NK-92 (cell line): Measurements from ENCODE around the gene ACOX1.
A peak's percentile ranks its signal among the peaks of the same experiment; 100 is the strongest.

Source experiments
- DNase-seq: peaks from one replicate; lab custom pipeline; 2025; ENCODE audit not compliant: unreplicated experiment; lab: John Stamatoyannopoulos, UW

The ACOX1 gene

DNA sequence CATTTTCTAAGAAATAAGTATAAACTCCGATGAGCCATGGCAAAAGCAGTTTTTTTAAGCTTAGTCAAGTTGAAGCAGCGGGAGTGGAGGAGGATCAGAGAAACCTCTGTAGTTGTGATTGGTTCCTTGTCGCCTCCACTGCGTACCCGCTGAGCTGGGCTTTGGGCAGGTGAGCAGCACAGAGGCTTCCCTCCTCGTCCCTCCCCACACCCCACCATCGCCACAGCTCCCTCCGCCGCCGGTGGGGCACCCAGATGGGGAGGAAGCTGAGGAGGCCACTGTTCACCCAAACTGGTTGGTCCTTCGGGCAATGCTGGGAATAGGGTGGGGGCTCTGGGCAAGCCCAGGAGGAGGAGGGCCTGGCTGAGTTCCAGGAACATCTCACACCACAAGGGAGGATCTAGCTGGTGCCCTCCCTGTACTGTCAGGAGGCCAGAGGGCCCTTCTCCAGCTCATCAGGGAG is 69.1 kb downstream of the ACOX1 start:
- no peak for DNase-seq

DNA sequence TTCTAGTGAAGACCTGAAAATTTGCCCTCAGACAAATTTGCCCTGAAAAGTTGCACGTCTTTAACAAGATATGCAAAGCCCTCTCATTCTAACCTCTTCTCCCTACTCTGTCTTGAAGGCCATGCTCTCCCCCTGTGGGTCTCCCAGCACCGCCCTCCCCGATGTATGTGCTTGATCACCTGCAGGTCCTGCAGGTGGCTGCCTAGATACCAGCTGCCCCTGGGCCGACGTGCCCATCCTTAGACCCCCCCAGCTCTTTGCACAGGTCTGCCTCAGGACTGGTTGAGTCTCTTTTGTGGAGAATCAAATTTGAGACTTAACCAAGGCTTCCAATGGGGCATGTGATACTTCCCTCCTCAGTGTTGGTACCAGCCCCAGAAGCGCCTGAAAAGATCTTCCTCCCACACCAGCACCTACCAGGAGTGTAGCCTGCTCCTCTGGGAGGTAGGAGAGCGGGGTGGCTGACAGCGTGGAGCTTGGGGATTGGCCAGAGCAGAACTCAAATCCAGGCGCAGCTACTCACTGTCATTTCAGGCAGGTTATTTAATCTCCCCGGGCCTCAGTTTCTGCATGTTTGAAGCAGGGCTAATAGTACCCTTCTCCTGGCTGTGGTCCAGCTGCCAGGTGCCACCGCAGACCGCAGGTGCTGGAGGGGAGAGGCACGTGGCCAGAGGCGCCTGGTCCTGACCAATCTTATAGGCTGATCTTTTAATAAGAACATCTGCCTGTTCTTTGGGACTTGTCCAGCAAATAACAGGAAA is 69.7 kb downstream of the ACOX1 start:
- DNase-seq, result no peak

DNA sequence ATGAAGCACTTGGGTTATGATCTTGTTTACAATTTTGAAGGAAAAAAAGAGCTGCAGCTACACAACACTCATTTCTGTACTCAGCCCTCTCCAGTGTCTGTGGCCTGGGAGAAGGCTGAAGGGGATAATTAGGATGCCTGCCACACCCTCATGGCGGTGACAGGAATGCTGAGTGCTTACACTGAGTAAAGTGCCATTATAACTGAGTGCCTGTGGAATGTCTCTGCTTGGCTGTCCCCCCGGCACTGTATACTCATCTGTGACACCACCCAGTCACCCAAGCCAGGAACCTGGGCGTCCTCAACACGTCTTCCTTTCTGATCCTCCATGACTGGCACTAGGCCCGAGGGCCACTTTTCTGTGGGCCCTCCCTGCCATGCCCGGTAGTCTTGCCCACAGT is 70.8 kb downstream of the ACOX1 start:
- no peak for DNase-seq

DNA sequence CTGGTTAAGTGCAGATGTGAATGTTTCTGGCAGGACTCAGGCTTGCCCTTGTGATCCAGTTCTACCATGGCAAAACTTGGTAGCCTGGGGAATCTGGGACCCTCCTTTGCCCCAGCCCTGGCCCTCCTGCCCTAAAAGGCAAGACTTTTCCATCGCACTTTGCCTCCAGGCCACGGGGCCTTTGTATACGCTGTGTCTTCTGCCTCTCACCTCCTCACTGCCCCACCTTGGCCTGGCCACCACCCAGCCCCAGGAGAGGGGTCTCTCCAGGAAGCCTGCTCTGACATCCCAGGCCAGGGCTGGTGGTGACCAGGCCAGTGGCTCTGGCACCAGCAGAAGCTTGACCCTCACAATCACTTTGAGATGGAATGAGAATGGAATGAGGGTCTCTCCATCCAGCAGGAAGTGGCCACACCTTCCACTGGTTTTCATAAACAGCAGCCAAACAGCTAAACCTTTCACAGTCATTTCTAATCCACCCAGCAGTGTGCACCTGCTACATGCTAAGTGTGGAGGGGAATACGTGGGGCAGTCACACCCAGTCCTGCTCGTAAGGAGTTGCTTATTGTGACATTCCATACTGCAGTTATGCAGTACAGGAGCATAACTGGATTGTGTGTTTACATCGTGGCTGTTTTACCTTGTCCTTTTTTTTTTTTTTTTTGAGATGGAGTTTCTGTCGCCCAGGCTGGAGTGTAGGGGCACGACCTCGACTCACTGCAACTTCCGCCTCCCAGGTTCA is 72.7 kb downstream of the ACOX1 start:
- DNase-seq, result no peak

DNA sequence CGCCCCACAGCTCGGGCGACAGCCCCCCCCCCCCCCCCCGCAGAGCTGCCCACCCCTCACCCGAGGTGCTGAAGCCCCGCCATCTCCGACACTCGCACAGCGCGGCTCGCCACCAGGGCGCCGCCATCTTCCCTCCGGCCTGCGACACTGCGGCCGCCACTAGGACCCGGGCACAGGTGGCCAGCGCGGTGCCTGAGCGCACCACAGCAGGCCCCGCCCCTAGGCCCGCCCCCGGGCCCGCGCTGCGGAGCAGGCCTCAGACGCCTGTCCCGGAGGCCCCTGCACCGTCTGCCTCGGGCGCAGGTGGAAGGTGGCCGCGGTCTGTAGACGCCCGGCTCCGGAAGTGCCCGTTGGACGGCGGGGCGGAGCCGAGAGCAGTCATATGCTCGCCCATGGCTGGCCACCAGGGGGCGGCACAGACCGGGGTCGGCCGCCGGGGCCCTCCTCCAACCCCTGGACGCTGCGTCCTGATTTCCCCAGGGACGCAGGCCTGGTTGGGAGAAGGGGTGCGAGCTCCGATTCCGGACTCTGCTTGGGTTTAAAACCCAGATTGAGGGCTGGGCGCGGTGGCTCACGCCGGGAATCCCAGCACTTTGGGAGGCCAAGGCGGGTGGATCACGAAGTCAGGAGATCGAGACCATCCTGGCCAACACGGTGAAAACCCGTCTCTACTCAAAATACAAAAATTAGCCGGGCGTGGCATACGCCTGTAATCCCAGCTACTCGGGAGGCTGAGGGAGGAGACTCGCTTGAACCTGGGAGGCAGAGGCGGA is 74.0 kb downstream of the ACOX1 start, which contains the start of gene MRPL38:
TSS of gene MRPL38 (minus strand) at position 136 of the 773 bp plus-strand sequence. CDS start at position 127, 9 bp downstream.
- peak; percentile 40 for DNase-seq

DNA sequence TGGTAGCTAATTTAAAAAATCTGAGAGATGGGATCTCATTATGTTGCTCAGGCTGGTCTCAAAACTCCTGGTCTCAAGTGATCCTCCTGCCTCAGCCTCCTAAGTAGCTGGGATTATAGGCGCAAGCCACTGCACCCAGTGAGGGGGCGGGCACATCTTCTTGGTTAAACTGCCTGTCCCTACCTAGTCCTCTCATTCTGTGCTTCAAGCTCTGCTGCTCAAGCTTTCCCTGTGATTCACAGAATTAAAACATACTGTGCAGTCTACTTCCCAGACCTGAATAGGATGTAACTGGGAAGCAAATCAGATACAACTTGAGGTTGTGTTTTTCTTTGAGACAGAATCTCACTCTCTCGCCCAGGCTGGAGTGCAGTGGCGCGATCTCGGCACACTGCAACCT is 76.6 kb downstream of the ACOX1 start:
- no peak for DNase-seq

DNA sequence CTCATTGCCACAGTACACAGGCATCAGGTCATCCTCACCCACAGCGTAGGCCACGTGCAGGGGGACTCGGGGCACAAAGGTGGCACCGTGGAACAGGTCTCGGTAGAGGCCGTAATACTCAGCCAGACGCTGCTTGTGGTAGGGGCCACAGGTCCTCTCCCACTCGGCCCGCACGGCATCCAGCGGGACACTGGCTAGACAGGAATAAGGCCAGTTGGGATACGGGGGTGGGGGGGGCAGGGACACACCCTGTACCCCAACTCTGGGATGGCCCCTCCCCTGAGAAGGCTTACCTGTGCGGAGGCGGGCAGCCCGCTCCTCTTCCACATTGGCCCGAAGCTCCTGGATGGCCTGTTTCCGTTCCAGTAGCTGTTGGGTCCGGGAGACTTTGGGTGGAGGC is 77.2 kb downstream of the ACOX1 start:
- DNase-seq, result no peak

DNA sequence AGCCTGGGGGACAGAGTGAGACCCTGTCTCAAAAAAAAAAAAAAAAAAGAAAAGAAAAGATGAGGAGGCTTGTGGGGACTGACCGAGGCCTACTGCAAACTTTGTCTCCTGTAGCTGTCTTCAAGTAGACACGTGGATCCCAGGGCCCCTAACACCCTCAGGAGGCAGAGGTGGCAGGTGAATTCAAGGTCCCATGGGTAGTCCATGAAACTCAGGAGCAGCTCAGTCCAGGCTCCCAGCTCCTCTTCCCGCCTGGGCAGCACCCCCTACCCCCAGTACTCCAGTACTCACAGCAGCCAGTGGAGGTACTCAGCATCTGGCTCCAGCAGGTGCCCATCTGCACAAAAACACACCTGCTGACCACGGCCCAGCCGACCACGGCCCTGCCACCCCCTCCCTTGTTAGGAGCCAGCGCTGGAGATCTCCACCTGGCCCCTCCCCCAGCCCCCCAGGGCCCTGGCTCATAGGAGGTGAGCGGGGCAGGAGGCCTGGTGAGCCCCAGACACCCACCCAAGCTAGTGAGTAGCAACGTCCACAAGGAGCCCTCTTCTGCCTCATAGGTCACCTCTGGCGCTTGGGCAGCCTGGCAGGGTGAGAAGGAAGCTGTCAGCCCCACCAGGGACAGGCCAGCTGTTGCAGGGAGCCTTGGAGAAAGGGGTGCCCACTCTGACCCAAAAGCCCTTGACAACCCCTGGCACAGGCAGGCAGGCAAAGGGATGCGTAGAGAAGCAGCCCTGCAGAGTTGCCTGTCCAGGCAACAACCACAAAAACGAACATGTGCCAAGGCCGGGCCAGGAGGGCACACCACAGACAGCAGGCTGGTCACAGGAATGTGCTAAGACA is 78.1 kb downstream of the ACOX1 start:
- no peak for DNase-seq

DNA sequence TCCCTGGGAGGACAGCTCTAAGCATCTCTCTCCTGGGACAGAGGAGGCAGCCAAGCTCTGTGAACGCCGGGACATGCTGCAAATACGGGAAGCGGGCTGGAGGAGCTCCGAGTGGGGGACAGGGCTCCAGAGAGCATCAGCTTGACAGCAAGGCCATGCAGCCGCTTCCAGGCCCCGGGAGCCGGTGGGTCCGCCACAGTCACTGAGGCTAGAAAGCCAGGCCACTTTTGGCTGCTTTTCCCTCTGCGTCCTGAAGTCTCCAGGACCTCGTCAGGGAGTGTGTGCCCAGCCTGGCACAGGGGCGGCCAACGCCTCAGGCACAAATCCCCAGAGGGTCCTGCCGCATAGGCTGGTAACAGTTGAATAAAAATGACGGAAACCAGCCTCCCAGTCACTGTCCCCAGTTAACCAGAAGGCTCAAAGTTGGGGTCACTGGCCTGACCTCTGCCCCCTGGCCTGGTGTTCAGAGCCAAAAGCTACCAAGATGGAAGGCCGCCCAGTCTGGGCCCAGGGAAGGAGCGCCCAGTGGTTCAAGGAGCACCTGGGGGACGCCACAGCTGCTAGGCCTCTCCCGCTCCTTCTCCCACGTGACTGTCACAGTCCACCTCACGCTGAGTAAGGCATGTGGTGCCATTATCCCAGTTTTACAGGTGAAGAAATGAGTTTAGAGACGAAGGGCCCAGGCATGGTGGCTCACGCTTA is 79.0 kb downstream of the ACOX1 start:
- DNase-seq, result no peak

DNA sequence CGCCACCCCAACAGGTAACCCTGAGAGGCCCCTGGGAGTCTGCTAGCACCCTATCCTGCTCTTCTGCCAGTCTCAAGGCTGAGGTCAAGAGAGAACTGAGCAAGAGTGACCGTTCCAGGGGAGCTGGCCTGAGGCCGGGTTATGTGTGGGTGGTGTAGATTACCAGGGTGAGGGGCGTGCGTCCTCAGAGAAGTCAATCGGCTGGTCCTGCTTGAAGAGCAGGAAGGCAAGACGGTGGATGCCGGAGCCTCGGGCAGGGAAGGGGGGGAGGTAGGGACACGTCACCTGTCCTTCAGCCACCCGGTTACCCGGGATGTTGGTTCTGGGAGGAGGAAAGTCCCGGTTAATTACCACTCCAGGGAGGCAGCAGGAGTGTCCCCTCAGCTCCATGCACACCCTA is 79.6 kb downstream of the ACOX1 start:
- DNase-seq, result no peak

DNA sequence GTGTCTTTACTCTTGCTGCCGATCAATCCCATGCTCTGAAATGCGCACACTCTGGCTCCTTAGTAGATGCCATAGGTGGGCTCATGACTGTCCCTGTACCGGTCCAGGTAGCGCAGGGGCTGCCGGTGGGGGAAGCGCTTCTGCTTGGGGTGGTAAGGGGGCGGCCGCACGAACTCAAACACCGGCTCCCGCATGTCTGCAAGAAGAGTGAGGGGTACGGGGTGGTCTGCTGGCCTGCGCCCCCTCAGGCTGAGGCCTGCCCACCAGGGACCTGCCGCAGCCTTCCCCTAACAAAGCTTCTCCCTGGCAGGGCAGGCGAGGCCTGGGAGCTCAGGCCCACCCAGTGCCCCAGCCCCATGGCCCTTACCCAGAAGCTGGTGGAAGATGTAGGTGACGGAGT is 80.2 kb downstream of the ACOX1 start:
- no peak for DNase-seq

DNA sequence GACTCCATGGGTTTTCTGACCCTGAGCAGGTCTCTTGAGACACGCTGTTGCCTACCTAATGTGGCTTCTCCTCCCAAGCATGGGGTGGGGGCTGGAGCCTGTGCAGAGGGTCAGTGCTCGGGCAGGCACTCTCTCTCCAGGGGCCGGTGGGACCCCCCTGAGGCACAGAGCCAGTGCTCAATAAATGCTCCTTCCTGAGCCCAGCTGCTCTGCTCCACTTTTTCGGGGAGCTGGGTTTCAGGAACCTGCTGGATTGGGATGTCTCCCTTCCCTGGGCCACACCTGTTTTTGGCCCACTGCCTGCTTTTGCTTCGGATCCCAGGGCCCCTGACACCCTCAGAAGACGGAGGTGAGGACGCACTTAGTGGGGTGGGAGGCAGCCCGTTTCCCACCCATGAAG is 80.9 kb downstream of the ACOX1 start:
- DNase-seq, result no peak

DNA sequence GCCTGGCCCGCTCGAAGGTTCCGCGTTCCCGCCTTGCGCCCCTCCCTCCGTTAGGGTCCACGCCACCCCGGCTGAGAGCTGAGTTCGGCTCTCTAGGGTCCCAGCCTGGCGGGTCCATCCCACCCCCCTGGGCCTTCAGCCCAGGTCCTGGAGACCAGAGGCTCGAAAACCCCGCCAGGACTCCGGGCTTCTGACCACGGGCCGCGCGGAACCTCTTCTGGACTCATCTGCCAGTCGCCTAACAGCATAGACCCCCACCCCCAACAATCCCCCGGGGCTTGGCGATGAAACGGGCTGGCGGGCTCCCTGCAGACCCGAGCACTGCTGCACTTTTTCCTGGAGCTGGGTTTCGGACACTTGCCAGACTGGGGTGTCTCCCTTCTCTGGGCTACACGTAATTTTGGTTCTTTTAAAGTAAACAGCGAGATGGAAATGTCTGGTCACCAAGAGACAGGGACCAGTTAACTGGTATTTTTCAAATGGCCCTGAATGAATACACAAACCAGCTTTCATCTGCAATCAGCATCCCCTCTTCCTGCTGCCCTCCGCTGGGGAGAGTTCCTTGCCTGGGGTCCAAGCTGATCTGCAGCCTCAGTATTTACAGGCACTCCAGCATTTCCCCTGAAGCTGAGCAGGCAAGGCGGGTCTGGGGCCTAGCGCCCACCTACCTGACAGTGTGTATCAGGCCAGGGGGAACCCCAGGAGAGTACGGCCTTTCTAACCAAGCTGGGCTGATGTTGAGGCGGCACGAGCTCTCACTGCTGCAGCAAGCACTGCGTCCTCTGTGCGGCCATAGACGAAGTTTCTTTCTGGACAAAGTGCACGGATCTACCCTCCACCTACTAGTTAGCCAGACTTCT is 81.6 kb downstream of the ACOX1 start:
- DNase-seq, result no peak

DNA sequence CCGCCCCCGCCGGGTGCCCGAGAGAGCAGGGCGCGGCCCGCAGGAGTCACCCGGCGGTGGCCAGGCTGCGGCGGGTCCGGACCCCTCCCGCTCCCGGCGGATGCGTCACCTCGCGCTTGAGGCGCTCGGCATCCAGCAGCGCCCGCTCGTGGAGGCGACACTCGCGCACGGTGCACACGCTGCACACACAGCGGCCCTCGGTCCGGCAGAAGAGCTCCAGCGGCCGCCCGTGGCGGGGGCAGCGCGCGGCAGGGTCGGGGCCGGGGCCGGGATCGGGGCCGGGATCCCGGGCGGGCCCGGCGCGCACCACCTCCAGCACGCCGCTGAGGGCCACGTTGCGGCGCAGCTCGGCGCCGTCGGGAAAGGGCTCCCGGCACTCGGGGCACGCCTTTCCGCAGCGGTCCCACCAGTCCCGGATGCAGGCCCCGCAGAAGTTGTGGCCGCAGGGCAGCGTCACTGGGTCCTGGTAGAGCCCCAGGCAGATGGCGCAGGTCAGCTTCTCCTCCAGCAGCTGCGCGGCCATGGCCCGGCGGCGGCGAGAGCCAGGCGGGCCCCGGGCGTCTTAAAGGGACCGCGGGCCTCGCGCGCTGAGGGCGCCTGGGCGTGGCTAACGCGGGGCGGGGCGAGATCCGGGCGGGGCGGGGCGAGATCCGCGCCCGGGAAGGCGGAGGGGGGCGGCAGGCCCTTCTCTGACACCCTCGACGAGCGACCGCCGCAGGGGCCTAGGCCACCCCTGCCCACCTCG is 82.4 kb downstream of the ACOX1 start, which contains the start of gene TRIM65:
TSS of gene TRIM65 (minus strand) at position 537 of the 745 bp plus-strand sequence. CDS start at position 523, 14 bp downstream.
- DNase-seq, result no peak

DNA sequence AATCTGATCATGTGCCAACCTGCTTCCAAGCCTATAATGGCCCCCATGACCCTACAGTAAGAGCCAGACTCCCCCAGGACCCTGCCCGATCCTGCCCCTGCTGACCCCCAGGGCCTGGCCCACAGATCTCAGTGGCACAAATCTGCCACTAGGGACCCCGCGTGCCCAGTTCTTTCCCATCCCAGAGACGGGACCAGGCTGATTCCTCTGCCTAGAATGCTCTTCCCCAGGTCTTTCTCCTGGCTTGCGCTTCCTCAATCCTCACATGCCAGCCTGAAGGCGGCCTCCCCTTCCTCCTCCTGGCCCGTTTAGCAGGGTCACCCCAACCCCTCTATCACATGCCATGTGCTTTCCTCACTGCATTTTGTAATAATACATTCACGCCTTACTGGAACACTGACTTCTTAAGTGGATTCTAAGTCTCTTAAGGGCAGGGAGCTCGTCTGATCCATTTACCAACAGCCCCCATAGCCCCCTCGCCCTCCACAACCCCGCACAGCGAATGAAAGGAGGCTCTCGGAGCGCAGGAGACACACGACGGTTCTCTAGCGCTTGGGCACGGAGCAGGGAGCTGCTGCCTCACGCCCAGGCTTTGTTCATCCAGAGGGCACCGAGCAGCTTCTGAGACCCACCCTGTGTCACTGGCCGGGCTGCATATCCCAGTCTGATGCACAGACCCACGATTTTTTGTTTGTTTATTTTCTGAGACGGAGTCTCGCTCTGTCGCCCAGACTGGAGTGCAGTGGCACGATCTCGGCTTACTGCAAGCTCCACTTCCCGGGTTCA is 83.4 kb downstream of the ACOX1 start:
- DNase-seq, result no peak

DNA sequence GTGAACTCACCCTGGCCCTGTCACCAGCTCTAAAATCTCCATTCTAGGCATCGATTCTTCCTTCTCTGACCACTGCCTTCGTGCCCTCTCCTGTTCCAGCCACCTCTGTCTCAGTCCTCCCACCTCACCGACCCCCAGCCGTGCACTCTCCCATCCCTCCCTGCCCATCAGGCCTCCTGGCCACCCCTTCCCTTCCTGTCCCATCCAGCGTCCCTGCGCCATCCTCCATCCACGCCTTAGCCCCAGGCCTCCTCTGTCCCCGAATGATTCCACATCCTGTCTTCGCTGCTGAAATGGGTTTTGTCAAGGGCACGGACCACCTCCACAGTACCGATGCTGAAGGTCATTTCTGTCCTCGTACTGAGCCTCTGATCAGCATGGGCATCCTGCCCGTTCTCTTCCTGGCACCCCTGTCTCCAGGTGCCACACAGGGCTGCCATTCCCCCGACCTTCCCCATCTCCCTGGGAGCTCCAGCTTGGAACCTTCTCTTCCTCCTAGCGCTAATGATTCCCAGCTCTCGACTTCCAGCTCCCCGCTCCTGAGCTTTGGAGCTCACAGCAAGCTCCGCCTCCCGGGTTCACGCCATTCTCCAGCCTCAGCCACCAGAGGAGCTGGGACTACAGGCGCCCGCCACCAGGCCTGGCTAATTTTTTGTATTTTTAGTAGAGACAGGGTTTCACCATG is 84.8 kb downstream of the ACOX1 start:
- no peak for DNase-seq
